ENCODE data around the gene PNPLA2.
A peak's percentile ranks its signal among the peaks of the same experiment; 100 is the strongest.

PNPLA2 gene

GRCh38 chr11:779955-780532 lies 38.7 kb upstream of the PNPLA2 start:
- TF ChIP-seq, protein P1, sequence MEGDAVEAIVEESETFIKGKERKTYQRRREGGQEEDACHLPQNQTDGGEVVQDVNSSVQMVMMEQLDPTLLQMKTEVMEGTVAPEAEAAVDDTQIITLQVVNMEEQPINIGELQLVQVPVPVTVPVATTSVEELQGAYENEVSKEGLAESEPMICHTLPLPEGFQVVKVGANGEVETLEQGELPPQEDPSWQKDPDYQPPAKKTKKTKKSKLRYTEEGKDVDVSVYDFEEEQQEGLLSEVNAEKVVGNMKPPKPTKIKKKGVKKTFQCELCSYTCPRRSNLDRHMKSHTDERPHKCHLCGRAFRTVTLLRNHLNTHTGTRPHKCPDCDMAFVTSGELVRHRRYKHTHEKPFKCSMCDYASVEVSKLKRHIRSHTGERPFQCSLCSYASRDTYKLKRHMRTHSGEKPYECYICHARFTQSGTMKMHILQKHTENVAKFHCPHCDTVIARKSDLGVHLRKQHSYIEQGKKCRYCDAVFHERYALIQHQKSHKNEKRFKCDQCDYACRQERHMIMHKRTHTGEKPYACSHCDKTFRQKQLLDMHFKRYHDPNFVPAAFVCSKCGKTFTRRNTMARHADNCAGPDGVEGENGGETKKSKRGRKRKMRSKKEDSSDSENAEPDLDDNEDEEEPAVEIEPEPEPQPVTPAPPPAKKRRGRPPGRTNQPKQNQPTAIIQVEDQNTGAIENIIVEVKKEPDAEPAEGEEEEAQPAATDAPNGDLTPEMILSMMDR (IDR thresholded peaks at IDR 0.05; ENCODE audit: insufficient read depth, missing control alignments), result no peak
- FAIRE-seq (no peak), DNase-seq (ENCODE audit: insufficient read length, low spot score) (no peak)

DNA sequence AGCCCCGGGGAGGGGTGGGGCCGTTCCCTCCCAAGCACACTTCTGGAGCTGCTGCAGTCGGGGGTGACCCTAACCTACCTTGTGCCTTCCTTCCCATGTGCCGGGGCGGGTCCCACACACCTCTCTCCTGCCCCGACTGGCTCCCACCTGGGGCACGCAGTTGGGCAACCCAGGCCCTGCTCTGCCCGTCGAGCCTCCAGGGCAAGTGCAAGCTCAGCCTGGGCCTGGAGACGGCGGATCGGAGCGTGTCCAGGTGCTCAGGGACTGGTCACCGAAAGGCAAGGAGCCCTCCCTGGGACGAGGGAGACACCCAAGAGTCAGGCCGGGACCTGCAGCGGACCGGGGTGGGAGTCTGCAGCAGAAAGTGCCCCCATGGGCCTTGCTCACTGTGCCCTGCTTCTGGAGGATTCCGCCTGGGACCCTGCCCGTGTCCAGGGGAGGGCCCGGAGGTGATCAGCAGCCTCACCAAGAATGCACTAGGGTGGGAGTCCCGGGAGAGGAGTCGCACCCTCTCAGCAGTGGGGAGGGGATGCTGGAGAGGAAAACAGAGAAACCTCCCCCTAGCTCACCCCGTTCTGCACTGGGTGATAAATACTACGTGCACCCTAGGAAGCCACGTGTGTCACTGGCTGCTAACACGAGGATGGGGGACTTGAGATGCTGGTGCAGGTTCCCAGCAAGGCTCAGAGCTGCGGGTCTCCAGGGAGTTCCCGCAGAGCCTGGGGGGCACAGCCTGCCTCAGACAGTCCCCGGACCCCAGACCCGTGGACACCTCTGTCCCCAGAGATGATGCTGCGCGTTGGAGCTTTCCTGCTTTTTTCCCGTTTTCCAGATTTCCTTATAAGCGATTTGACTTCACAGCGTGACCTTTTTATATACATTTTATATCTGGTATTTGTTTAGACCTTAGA lies 36.2 kb upstream of the PNPLA2 start:
- DNase-seq (ENCODE audit: insufficient read length, low spot score), result no peak
- TF ChIP-seq, protein P1 (IDR thresholded peaks at IDR 0.05; ENCODE audit: insufficient read depth, missing control alignments), result no peak
- no peak for FAIRE-seq

DNA sequence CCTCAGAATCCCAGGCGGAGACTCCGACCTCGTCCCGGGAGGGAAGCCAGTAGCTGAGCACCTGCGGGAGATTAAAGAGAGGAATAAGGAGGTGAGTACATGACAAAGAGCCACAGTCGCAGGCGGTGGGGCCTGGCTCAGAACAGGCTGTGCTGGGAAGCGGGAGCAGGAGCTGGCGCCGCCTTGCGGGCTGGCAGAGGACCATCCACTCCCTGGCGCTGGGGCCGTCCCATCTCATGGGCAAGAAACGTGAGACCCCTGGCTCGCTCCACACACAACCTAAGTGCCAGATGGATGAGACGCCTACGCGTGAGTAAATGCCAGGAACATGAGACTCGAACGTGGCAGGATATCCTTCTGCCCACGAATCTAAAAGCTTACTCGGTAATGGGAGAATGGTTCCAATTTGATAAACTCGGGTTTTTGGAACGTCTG lies 35.1 kb upstream of the PNPLA2 start:
- FAIRE-seq (no peak), DNase-seq (ENCODE audit: insufficient read length, low spot score) (peak; percentile 48)
- TF ChIP-seq, protein P1 (IDR thresholded peaks at IDR 0.05; ENCODE audit: insufficient read depth, missing control alignments), result peak; percentile 85

GRCh38 chr11:786235-787083 lies 32.3 kb upstream of the PNPLA2 start:
- FAIRE-seq (no peak), DNase-seq (ENCODE audit: insufficient read length, low spot score) (no peak)
- TF ChIP-seq, protein P1 (IDR thresholded peaks at IDR 0.05; ENCODE audit: insufficient read depth, missing control alignments), result no peak

GRCh38 chr11:787084-787675 lies 31.5 kb upstream of the PNPLA2 start:
- FAIRE-seq, result no peak
- TF ChIP-seq, protein P1 (IDR thresholded peaks at IDR 0.05; ENCODE audit: insufficient read depth, missing control alignments), result no peak
- DNase-seq (ENCODE audit: insufficient read length, low spot score), result no peak

- no peak for FAIRE-seq
- TF ChIP-seq, protein P1 (IDR thresholded peaks at IDR 0.05; ENCODE audit: insufficient read depth, missing control alignments), result no peak
- no peak for DNase-seq (ENCODE audit: insufficient read length, low spot score)
Measured at GRCh38 chr11:788009-788640, 30.6 kb upstream of the PNPLA2 start.
